Measurements from ENCODE around the gene EXOC3.

The EXOC3 gene

DNA sequence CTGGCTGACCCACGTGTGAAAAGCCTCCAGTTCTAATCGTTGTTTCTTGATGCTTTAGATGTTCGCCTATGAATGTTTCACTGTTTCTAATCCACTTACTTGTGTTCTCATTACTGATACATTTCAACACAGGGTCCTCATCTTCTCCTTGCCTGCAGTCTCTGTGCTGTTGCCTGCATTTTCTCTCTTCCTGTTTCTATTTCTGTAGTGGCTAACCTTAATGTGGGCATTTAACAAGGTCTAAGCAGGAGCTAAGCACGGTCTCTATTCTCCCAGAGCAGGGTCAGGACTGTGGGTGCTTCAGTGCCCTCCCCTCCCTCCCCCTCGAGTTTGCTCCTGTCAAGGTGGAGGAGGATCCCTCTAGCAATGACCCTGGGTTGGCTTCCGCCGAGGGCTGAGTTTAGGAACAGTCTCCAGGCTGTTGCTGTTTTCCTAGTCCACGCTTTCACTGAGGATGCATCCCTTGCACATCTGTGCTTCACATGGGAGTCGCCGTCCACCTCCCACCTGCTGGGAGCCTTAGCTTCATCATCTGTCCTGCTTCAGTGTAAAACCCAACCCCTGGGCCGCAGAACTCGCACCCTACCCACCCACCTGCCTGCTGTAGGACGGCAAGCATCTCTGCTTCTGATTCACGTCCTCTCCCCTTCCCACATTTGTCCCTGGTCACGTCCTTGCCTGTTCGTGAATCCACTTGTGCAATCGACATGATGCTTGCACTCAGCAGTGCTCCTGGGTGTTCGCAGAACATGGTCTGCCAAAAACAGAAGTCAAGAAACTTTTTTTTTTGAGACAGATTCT, 2.4 kb upstream of the EXOC3 start:
- no peak for DNase-seq

GRCh38 chr5:441996-442334, 1.0 kb upstream of the EXOC3 start:
- no peak for DNase-seq

GRCh38 chr5:443239-444151, 519 bp downstream of the EXOC3 start:
- peak in 1 of 2 experiments; percentile 40 for DNase-seq

DNA sequence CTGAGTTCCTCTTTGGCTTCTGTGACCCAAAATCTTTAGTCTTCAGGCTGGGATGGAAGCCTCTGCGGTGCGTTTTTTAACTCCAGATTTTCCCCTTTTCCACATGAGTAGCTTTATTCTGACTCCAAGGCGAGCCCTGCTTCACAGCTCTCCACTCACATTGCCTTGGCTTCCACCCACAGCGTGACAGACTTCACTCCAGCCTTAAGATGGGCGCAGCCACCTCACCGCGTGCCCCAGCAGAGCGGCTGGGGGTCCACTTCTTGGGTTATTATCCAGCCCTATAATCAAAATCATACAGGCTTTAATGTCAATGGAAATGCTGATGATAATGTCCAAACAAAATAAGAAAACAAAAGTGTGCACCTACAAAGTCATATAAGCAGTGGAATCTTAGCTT, 1.2 kb downstream of the EXOC3 start:
- no peak for DNase-seq

GRCh38 chr5:445591-445990, 2.6 kb downstream of the EXOC3 start:
- DNase-seq, result no peak

GRCh38 chr5:446066-446882, 3.3 kb downstream of the EXOC3 start:
- no peak for DNase-seq

GRCh38 chr5:446883-447263, 3.9 kb downstream of the EXOC3 start:
- DNase-seq, result peak in 1 of 2 experiments; percentile 68

GRCh38 chr5:447501-447900, 4.5 kb downstream of the EXOC3 start:
- DNase-seq, result no peak

DNA sequence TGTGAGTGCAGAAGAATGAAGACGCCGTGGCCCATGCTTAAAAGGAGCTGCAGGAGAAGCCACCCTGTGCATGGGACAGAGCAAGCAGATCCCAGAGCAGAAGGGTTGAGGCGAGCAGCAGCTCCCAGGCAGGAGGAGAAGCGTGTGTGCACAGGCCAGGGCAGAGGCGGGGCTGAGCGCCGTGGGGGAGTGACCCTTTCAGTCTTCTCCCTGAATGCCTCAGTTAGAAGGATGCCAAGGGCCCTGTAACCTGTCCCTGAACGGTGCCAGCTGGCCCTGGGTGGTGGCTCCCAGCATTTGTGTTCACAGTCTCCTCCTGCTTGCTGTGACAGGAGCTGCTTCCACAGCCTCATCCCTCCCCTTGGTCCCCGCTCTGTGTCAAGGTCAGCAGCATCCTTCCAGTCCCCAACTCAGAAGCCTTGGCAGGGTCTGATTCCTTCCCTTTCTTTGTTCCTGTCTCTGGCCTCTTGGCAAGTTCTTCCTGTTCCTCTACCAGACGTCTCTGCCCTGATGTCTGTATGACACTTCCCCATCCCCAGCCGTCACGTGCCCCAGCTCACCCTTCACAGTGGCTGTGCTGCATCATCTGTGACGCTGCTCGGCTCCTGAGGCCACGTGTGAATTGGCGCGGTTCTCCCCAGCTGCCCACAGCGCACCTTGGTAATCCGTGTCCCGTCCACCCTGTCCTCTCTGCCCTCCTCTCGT, 5.2 kb downstream of the EXOC3 start:
- no peak for DNase-seq

DNA sequence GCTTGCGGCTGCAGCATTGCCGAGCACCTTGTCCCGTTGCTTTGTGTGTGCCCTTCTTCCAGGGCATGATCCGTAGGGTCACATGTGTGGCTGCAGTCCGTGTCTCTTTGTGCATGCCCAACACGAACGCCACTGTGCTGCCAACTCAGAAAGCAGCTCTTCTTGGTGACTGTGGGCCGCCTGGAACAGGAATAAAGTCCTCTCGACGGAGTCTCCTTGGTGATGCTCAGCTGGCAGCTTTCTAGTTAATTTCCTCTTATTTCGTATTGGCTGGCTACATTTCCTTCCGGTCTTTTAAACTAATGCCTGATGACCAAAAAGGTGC, 5.8 kb downstream of the EXOC3 start:
- DNase-seq, result no peak

DNA sequence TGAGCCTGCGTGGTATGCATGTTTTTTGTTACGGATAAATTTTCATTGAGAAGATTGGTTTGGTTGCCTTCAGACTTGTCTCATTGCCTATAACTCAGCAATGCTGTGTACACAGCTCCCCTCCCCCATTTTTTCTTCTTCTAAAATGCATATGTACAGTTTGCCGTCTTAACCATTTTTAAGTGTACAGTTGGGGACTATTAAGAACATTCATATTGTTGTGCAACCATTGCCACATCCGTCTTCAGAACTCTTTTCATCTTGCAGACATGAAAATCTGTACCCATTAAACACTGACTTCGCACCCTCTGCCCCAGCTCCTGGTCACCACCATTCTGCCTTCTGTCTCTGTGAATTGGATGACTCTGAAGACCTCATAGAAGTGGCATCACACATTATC, 6.2 kb downstream of the EXOC3 start:
- DNase-seq, result no peak

- DNase-seq, result no peak
These were observed 8.8 kb downstream of the EXOC3 start for GRCh38 chr5:451587-452458.

DNA sequence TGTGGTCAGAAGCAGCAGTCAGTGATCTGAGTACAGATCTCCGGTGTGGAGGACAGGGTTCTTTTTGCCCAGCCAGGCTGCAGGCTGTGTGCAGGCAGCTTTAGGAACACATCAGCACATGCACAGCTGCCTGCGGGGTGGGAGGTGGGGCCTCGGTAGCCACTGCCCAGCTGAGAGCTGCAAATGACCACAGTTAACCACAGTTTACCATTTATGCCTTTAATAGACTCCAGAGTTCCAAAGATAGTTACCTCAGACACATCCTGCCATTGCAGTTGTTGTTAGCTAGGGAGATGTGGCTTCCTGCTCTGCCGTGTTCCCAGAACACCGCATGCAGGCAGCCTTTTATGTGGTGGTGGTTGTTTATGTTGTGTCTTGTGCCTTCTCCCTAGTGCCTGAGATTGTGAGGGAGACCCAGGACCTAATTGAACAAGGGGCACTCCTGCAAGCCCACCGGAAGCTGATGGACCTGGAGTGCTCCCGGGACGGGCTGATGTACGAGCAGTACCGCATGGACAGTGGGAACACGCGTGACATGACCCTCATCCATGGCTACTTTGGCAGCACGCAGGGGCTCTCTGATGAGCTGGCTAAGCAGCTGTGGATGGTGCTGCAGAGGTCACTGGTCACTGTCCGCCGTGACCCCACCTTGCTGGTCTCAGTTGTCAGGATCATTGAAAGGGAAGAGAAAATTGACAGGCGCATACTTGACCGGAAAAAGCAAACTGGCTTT, 10.2 kb downstream of the EXOC3 start:
- no peak for DNase-seq

DNA sequence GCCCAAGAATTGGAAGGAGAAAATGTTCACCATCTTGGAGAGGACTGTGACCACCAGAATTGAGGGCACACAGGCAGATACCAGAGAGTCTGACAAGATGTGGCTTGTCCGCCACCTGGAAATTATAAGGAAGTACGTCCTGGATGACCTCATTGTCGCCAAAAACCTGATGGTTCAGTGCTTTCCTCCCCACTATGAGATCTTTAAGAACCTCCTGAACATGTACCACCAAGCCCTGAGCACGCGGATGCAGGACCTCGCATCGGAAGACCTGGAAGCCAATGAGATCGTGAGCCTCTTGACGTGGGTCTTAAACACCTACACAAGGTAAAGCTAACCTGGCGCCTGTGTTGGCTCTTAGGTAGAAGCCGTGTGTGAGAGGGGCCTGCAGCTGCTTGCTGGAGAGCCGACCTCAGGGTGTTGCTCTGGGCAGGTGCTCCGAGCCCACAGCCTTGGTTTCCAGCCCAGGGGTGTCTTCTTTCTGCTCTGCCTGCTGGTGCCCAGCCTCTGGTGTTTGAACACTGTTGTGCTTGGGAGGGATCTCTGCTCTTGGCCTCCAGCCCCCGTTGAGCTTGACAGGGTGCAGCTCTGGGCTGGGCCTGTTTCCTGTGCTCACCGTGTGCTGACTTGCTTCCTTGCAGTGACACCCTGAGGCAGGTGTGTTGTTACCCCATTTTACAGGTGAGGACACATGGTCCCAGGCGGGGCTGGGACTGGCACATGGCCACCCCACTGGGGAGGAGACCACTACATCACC, 10.9 kb downstream of the EXOC3 start:
- DNase-seq, result no peak

GRCh38 chr5:454936-455335, 12.0 kb downstream of the EXOC3 start:
- DNase-seq, result no peak

DNA sequence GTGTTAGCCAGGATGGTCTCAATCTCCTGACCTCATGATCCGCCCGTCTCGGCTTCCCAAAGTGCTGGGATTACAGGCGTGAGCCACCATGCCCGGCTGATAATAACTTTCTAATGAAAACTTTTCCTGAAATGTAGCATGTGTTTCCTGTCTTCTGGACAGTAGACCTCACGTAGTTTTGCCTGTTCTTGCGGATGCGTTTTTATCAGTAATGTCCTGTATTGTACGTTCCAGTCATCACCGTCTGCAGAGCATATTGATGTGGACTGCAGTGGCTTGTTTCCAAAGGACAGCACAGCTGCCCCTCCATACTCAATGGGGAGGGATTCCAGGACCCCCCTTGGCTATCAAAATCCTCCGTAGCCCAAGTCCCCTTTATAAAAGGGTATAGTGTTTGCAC, 12.8 kb downstream of the EXOC3 start:
- DNase-seq, result no peak

DNA sequence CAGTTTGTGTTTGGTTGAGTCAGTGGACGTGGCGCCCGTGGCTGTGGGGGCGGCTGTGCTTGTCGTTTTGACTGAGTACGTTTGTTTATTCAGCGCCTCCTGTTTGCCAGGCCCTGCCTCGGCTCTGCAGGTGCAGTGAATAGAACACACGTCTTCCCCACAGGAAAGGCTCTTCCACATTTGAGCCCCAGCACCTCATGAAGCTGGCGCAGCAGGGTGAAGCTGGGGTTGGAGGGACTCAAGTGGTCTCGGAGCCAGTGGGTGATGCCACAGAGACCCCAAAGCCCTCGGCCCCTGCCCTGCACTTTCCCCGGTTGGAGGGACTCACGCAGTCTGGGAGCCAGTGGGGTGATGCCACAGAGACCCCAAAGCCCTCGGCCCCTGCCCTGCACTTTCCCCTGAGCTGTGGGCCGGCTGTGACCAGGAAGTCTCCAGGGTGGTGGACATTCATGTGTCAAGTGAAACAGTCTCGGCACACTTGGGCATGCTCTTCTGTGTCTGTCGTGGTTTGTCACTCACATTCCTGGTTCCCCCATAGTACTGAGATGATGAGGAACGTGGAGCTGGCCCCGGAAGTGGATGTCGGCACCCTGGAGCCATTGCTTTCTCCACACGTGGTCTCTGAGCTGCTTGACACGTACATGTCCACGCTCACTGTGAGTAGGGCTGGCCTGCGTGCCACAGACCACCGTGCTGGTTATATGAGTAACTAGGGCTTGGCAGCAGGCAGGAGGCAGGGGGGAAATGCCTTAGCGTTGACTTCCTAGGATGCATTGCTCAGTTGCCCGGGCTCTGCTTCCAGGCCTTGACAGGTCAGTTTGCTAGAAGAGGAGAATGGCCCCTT, 13.6 kb downstream of the EXOC3 start:
- no peak for DNase-seq

DNA sequence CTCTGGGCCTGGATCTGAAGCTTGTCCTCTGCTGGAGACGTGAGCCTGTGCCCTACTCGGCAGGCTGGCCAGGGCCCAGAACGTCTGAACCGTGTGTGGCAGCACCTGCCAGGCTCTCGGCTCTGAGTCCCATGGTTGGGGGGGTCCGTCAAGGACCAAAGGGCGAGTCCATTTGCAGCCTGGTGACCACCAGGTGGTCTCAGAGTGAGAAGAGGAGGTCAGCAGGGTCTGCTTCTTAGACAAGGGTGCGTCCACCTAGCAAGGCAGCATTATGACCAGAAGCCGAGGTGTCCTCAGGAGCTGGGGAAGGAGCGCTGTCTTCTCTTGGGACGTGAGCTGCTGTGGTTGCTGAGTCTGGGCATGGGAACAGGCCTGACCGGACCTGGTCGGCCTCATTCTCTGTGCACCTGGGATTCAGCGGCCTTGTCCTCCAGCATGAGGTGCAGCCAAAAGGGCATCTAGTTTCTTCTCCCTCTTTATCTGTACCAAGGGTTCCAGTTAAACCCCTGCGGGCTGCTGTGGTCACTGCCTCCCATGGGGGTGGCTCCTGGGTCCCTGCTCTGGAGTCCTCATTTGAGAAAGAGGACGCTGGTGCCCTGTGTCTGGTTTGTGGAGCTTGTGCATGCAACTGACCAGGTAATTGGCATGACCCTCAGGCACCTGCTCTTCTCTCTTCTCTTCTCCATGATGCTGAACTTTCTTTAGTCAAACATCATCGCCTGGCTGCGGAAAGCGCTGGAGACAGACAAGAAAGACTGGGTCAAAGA, 14.4 kb downstream of the EXOC3 start:
- DNase-seq, result no peak
